Smooth muscle cell (in vitro differentiated cells): ENCODE data around the gene FAM133A. TPM values are rescaled to one million over a fixed set of nuclear protein-coding genes. Genes with fewer than 3 reads are reported as not detected.

Source experiments
- DNase-seq: peaks from one replicate; lab custom pipeline; 2025; ENCODE audit not compliant: unreplicated experiment; lab: John Stamatoyannopoulos, UW
- H2AFZ ChIP-seq: fragments of 200-600 bp; sonication (generic); 2 replicates; pipeline ENCODE4 v1.6.0; 2016; ENCODE audit warnings: antibody characterized with exemption, low read depth, mild to moderate bottlenecking
- H3F3A ChIP-seq: fragments of 200-600 bp; sonication (generic); 2 replicates; pipeline ENCODE4 v1.6.0; 2017; ENCODE audit warnings: antibody characterized with exemption, low read depth
- H3K27ac ChIP-seq: fragments of 200-600 bp; sonication (generic); 2 replicates; pipeline ENCODE4 v1.5.1; 2016; ENCODE audit warnings: low read depth, mild to moderate bottlenecking
- H3K27me3 ChIP-seq: fragments of 200-600 bp; sonication (generic); 2 replicates; pipeline ENCODE4 v1.6.1; 2016; ENCODE audit warnings: low read depth, mild to moderate bottlenecking
- H3K36me3 ChIP-seq: fragments of 200-600 bp; sonication (generic); 2 replicates; pipeline ENCODE4 v1.5.1; 2016; ENCODE audit warnings: low read depth
- H3K4me1 ChIP-seq: fragments of 200-600 bp; sonication (generic); 2 replicates; pipeline ENCODE4 v1.5.1; 2016; ENCODE audit warnings: low read depth
- H3K4me2 ChIP-seq: fragments of 200-600 bp; sonication (generic); 2 replicates; pipeline ENCODE4 v1.6.0; 2016; ENCODE audit warnings: mild to moderate bottlenecking
- H3K4me3 ChIP-seq: fragments of 200-600 bp; sonication (generic); 2 replicates; pipeline ENCODE4 v1.5.1; 2016; ENCODE audit warnings: mild to moderate bottlenecking
- H3K79me2 ChIP-seq: fragments of 200-600 bp; sonication (generic); 2 replicates; pipeline ENCODE4 v1.6.0; 2016; ENCODE audit warnings: low read depth, mild to moderate bottlenecking
- H3K9ac ChIP-seq: fragments of 200-600 bp; sonication (generic); 2 replicates; pipeline ENCODE4 v1.6.0; 2016; ENCODE audit warnings: low read depth
- H3K9me3 ChIP-seq: fragments of 200-600 bp; sonication (generic); replicated peaks from 2 replicates; pipeline ENCODE4 v1.5.1; 2016; ENCODE audit warnings: low read depth
- H4K20me1 ChIP-seq: fragments of 200-600 bp; sonication (generic); 2 replicates; pipeline ENCODE4 v1.6.0; 2016; ENCODE audit warnings: low read depth
- WGBS: methylation state at CpG from one replicate; pipeline ENCODE4 v1.1.7; 2016; ENCODE audit warnings: low lambda C conversion rate; 5-methylcytosine and 5-hydroxymethylcytosine counted together
- polyA plus RNA-seq: library from polyadenylated mRNA; unstranded; fragments of >200 nt; fragmentation: Nextera tagmentation; extraction: Ambion mirVana; gene quantifications from 2 replicates; pipeline ENCODE4 v1.2.1, GENCODE V29; 2016
- total RNA-seq: library from RNA; depleted of rRNA; stranded (reverse); fragments of >200 nt; gene quantifications from 2 replicates; pipeline ENCODE4 v1.2.3, GENCODE V29; 2014
- TF ChIP-seq, protein P1 (sequence below): fragments of 200-600 bp; sonication (generic); IDR thresholded peaks from 2 replicates; pipeline ENCODE4 v1.5.1; 2017; ENCODE audit warnings: borderline replicate concordance, mild to moderate bottlenecking, antibody characterized with exemption; ENCODE audit not compliant: insufficient read depth, poor library complexity, severe bottlenecking

Gene FAM133A
- total RNA-seq = 0.49 and 1.0 TPM in 2 replicates
- 0.31 and 0.50 TPM in 2 replicates for polyA plus RNA-seq

DNA sequence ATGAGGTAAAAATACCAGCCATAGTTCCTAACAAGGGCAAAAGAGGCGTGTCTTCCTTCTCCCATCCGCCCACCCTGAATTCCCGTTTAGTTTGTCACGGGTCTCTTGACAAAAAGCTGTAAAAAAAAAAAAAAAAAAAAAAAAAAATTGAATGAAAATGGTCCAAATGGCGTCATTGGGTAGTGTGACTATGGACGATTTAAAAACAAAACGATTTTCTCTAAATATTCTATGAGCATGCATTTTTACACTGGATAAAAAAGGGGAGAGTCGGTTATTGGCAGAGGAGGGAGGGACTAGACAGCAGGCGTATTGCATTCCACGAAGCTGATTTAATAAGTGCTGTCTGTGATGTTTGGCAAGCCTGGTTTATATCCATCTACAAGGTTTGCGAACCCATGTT lies at the start of gene FAM133A:
FAM133A (plus strand) TSS at position 338 of the 403 bp plus-strand sequence. CDS start 35,214 bp downstream, outside the sequence.
- no peak for DNase-seq
- peak within 1 kb of the TSS; percentile 85 for H3K9ac ChIP-seq
- peak within 1 kb of the TSS; percentile 73 for H2AFZ ChIP-seq
- peak within 1 kb of the TSS; percentile 84 for H3K4me2 ChIP-seq
- H3K27ac ChIP-seq = peak within 1 kb of the TSS; percentile 94
- TF ChIP-seq, protein P1, sequence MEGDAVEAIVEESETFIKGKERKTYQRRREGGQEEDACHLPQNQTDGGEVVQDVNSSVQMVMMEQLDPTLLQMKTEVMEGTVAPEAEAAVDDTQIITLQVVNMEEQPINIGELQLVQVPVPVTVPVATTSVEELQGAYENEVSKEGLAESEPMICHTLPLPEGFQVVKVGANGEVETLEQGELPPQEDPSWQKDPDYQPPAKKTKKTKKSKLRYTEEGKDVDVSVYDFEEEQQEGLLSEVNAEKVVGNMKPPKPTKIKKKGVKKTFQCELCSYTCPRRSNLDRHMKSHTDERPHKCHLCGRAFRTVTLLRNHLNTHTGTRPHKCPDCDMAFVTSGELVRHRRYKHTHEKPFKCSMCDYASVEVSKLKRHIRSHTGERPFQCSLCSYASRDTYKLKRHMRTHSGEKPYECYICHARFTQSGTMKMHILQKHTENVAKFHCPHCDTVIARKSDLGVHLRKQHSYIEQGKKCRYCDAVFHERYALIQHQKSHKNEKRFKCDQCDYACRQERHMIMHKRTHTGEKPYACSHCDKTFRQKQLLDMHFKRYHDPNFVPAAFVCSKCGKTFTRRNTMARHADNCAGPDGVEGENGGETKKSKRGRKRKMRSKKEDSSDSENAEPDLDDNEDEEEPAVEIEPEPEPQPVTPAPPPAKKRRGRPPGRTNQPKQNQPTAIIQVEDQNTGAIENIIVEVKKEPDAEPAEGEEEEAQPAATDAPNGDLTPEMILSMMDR = no peak
- H3K36me3 ChIP-seq = no peaks in the 10 kb centered on the region
- peaks cover 9% of the 10 kb centered on the region for H3F3A ChIP-seq
- H4K20me1 ChIP-seq = no peaks in the 10 kb centered on the region
- no peaks in the 10 kb centered on the region for H3K9me3 ChIP-seq
- H3K4me3 ChIP-seq = peak within 1 kb of the TSS; percentile 65
- peaks cover 20% of the 10 kb centered on the region for H3K4me1 ChIP-seq
- H3K27me3 ChIP-seq = no peaks in the 10 kb centered on the region
- peaks cover 10% of the 10 kb centered on the region for H3K79me2 ChIP-seq
- WGBS = 2% methylated on average over 11 of the region's 11 CpGs

DNA sequence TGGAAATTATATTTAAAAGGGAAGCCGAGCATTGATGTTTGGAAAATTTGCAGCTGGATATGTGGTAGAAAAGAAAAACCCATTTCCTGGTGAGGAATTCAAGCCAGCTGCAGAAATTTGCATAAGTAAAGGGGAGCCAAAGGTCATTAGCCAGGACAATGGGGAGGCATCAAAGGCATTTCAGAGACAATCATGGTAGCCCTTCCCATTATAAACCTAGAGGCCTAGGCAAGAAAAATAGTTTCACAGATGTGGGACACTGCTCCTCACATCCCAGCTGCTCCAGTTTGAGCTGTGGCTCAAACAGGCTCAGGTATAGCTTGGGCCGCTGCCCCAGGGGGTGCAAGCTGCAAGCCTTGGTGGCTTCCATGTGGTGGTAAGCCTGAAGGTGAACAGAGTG lies 36.4 kb upstream of the FAM133A start:
- Histone ChIP-seq H4K20me1 (no peaks in the 10 kb centered on the region), H3K4me3 (no peak overlapping the region), H3K4me1 (no peaks in the 10 kb centered on the region), H2AFZ (no peak overlapping the region), H3F3A (no peaks in the 10 kb centered on the region), H3K9ac (no peak overlapping the region), H3K79me2 (no peaks in the 10 kb centered on the region), H3K4me2 (no peak overlapping the region), H3K27ac (no peak overlapping the region), H3K36me3 (no peaks in the 10 kb centered on the region), H3K27me3 (no peaks in the 10 kb centered on the region), H3K9me3 (no peaks in the 10 kb centered on the region)
- DNase-seq = no peak
- TF ChIP-seq, protein P1 = no peak
- WGBS = 95% methylated on average over 2 of the region's 2 CpGs

DNA sequence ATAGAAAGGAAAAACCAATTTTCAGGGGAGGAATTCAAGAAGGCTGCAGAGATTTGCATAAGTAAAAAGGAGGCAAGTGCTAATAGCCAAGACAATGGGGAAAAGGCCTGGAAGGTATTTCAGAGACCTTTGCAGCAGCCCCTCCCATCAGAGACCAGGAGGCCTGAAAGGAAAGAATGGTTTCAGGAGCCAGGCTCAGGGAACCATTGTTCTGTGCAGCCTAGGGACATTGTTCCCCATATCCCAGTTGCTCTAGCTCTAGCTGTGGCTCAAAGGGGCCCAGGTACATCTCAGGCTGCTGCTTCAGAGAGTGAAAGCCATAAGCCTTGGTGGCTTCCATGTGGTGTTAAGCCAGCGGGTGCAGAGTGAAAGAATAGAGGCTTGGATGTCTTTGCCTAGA lies 24.6 kb upstream of the FAM133A start:
- H3F3A ChIP-seq = no peaks in the 10 kb centered on the region
- H4K20me1 ChIP-seq = no peaks in the 10 kb centered on the region
- no peak for DNase-seq
- TF ChIP-seq, protein P1 = no peak
- no peaks in the 10 kb centered on the region for H3K4me1 ChIP-seq
- no peaks in the 10 kb centered on the region for H3K79me2 ChIP-seq
- 93% methylated on average over 1 of the region's 1 CpG for WGBS
- no peaks in the 10 kb centered on the region for H3K27me3 ChIP-seq
- H3K9me3 ChIP-seq = no peaks in the 10 kb centered on the region
- no peak overlapping the region for H3K4me2 ChIP-seq
- H3K27ac ChIP-seq = no peak overlapping the region
- H3K4me3 ChIP-seq = no peak overlapping the region
- no peaks in the 10 kb centered on the region for H3K36me3 ChIP-seq
- no peak overlapping the region for H2AFZ ChIP-seq
- no peak overlapping the region for H3K9ac ChIP-seq

DNA sequence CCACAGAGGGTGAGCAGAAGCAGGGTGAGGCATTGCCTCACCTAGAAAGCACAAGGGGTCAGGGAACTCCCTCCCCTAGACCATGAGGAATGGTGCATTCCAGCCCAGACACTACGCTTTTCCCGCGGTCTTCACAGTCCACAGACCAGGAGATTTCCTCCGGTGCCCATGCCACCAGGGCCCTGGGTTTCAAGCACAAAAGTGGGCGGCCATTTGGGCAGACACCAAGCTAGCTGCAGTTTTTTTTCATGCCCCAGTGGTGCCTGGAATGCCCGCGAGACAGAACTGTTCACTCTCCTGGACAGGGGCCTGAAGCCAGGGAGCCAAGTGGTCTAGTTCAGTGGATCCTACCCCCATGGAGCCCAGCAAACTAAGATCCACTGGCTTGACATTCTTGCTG lies 13.4 kb upstream of the FAM133A start:
- no peaks in the 10 kb centered on the region for H3K27me3 ChIP-seq
- H3K36me3 ChIP-seq = no peaks in the 10 kb centered on the region
- H3K79me2 ChIP-seq = no peaks in the 10 kb centered on the region
- H4K20me1 ChIP-seq = no peaks in the 10 kb centered on the region
- 92% methylated on average over 7 of the region's 7 CpGs for whole genome bisulfite sequencing
- no peak overlapping the region for H3K4me2 ChIP-seq
- no peaks in the 10 kb centered on the region for H3K9me3 ChIP-seq
- no peaks in the 10 kb centered on the region for H3F3A ChIP-seq
- DNase-seq = no peak
- H3K27ac ChIP-seq = no peak overlapping the region
- no peaks in the 10 kb centered on the region for H3K4me1 ChIP-seq
- H3K9ac ChIP-seq = no peak overlapping the region
- H3K4me3 ChIP-seq = no peak overlapping the region
- TF ChIP-seq, protein P1 = no peak
- no peak overlapping the region for H2AFZ ChIP-seq
